ENCODE measurements around the gene COA3. TPM values are rescaled to one million over a fixed set of nuclear protein-coding genes. Genes with fewer than 3 reads are reported as not detected.

The COA3 gene
- total RNA-seq, 1 experiment from 2014 or later, result 54.2 TPM

GRCh38 chr17:42748908-42749798 lies 49.4 kb downstream of the COA3 start:
- Mint-ChIP-seq H3K27me3 (ENCODE audit: low read depth) (peaks cover 38% of the 10 kb centered on the region), H3K4me3 (no peak overlapping the region), H3K4me1 (peaks cover 19% of the 10 kb centered on the region), H3K9me3 (peaks cover 6% of the 10 kb centered on the region), H3K36me3 (no peaks in the 10 kb centered on the region), H3K27ac (no peak overlapping the region)
- CTCF ChIA-PET, result interaction anchor here (1.3 to 8.0 kb wide), 5 partner anchors 12 to 75 kb away, joined by 3 to 117 read pairs (median 4); partner anchors contain the start of genes BECN1 and RAMP2
- no peak for DNase-seq (ENCODE audit: low spot score)
- no peak for ATAC-seq
- POLR2A ChIA-PET, result interaction anchor here (0.6 to 1.4 kb wide), 4 partner anchors 14 to 629 kb away, joined by 3 to 6 read pairs (median 5); no protein-coding TSS in a partner anchor
- TF ChIP-seq ZNF532 (CRISPR knock-in tag; IDR thresholded peaks at IDR 0.05; ENCODE audit: borderline replicate concordance), result no peak
- no peak for TF ChIP-seq GABPB1 (CRISPR knock-in tag; IDR thresholded peaks at IDR 0.05)
- TF ChIP-seq TCF7 (CRISPR knock-in tag; IDR thresholded peaks at IDR 0.05; ENCODE audit: low read depth), result no peak
- TF ChIP-seq MAX (CRISPR knock-in tag; IDR thresholded peaks at IDR 0.05), result no peak
- no peak for TF ChIP-seq GTF2I (CRISPR knock-in tag; conservative IDR thresholded peaks at IDR 0.05)
- TF ChIP-seq CTCF (IDR thresholded peaks at IDR 0.05), result no peak
- TF ChIP-seq USF1 (CRISPR knock-in tag; IDR thresholded peaks at IDR 0.05), result no peak
- no peak for TF ChIP-seq ZNF317 (CRISPR knock-in tag; IDR thresholded peaks at IDR 0.05; ENCODE audit: borderline replicate concordance, low read depth)
- no peak for TF ChIP-seq ZNF671 (CRISPR knock-in tag; IDR thresholded peaks at IDR 0.05)
- TF ChIP-seq MLX (CRISPR knock-in tag; IDR thresholded peaks at IDR 0.05), result no peak
- TF ChIP-seq GRHL2 (CRISPR knock-in tag; IDR thresholded peaks at IDR 0.05; ENCODE audit: insufficient replicate concordance, severe bottlenecking), result no peak
- no peak for TF ChIP-seq ERG (CRISPR knock-in tag; IDR thresholded peaks at IDR 0.05)
- TF ChIP-seq ZBTB21 (CRISPR knock-in tag; IDR thresholded peaks at IDR 0.05; ENCODE audit: borderline replicate concordance), result no peak
- no peak for TF ChIP-seq SP1 (CRISPR knock-in tag; conservative IDR thresholded peaks at IDR 0.05)
- TF ChIP-seq ZNF263 (CRISPR knock-in tag; IDR thresholded peaks at IDR 0.05; ENCODE audit: low read depth), result no peak
- no peak for TF ChIP-seq HMGXB4 (CRISPR knock-in tag; IDR thresholded peaks at IDR 0.05)
- TF ChIP-seq FOXK1 (CRISPR knock-in tag; IDR thresholded peaks at IDR 0.05), result no peak
- TF ChIP-seq PRRX2 (CRISPR knock-in tag; IDR thresholded peaks at IDR 0.05), result no peak
- no peak for TF ChIP-seq ZMAT4 (CRISPR knock-in tag; IDR thresholded peaks at IDR 0.05)
